GM19468 (cell line): Measurements from ENCODE around the gene MITF.

Experiments used
- ATAC-seq: cut with Tn5 transposase; IDR thresholded peaks from one replicate; pipeline ENCODE4 v1.9.1; 2021; ENCODE audit warnings: mild to moderate bottlenecking, moderate library complexity, moderate number of reproducible peaks; ENCODE audit not compliant: unreplicated experiment; ENCODE audit errors: extremely low read depth

MITF gene

DNA sequence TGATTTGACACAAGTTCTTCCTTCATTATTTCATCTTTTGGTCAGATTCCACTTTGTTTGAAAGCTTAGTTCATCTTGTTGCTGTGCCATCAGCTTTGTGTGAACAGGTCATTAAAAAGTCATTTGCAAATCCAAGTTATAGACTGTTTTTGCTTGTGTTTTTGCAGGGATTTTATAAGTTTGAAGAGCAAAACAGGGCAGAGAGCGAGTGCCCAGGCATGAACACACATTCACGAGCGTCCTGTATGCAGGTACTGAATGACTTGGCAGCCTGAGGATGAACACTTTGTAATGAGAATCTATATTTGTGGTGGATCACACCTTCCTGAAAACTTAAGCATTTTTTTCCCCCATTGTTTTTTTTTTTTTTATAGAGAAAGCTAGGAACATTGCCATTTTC lies 199.7 kb downstream of the MITF start:
- no peak for ATAC-seq

DNA sequence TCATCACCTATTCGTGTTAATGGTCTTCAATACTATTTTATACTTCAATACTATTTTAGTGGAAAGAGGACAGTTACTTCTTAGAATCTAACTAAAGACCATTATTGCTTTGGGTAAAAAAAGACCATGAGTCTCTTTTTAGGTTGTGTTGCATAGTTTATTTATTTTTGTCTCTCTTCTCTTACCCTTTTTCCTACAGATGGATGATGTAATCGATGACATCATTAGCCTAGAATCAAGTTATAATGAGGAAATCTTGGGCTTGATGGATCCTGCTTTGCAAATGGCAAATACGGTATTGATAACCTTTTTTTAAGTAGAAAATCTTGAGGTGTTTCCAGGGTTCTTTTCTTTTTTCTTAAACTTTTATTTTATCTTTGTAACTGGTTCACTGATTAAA lies 201.8 kb downstream of the MITF start:
- no peak for ATAC-seq

DNA sequence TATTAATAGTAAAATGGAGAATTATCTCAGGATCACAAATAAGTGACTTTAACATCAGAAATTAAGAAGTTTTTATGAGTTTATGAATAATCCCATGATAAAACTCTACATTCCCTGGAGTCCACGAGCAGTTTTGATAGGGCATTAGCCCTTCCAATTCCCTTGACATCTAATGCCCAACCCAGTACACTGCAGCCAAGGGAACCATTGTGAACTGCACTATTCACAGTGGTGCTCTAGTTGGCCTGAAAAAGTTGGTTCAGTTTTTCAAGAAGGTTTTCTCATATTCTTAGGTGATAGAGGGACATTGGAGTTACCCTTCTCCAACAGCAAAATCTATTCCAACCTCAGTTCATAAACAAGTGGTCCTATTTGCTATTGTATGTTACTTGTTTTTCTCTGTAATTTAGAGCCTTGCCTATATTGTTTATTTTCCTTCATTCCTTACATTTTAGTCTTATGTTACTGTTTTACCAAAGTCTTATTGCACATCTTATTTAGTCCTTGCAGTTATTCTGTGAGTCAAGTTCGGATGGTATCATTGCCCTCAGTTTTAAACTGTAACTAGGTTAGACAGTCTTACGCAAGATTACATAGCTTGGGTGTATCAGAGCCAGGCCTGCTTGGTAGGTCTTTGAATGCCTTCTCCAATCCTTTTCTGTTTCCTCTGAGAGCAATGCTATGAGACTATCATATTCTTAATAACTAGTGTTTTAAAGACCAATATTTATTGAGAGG lies 202.3 kb downstream of the MITF start:
- ATAC-seq, result no peak

DNA sequence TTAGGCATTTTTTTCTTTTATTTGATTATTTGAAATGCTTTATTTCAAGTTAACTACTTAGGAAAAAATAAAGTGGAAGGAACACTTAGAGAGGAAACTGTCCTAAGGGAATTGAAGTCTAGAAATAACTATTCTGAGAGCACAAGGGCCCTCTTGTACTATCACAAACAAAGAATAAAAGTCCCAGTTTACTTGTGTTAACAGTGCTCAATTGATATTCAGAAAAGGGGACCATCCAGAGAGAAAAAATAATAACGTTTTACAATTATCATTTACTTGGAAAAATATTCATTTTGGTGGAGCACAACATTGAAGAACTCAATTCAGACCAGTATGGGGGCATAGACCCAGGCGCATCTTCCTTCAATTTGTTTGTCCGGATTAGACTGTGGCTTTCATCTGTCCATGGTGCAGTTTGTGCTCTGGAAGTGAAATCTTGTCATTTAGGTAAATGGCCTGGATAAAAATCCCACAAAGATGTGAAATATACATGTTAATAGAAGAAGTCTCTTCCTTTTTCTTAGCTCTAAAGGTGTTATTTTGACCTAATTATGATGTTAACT lies 205.7 kb downstream of the MITF start:
- no peak for ATAC-seq

DNA sequence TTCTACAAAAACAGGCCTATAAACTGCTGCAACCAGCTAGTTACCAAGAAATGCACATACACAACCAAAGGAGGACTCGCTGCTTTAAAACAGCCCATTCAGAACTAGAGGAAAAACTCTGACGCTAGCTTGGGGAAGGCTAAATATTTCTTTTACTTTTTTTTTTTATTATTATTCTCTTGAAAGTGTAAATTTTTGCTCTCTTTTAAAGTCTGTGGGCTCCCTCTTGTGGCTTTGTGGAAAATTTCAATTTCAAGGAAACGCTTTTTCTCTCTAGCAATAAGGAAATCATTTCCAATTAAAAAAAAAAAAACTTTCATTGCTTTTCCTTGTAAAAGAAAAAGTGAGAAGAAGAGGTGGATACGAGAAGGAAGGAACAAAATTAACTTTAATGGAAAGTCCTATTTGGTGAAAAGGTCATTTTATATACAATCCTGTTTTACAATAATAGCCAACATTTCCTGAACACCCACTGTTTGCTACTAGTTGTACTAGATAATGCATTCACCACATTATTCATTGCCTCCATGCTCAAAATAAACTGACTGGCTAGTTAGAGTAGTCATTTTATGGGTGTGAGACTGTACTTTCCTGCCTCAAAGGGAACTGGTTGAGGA lies 209.1 kb downstream of the MITF start:
- no peak for ATAC-seq

DNA sequence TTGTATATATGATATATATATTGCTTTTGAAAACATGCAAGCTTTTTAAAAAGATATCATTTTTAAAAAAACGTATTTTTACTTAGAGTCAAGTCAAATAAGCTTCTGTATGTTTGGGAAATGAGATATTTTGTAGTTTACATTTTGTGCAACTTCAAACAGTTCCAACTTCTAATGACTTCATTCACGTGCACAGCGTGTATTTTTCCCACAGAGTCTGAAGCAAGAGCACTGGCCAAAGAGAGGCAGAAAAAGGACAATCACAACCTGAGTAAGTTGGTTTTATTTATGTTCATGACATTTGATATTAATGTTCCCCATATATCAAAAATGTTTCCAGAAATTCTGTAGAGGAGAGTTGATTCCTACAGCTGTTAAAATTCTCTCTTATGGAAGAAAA lies 212.4 kb downstream of the MITF start:
- ATAC-seq, result no peak

DNA sequence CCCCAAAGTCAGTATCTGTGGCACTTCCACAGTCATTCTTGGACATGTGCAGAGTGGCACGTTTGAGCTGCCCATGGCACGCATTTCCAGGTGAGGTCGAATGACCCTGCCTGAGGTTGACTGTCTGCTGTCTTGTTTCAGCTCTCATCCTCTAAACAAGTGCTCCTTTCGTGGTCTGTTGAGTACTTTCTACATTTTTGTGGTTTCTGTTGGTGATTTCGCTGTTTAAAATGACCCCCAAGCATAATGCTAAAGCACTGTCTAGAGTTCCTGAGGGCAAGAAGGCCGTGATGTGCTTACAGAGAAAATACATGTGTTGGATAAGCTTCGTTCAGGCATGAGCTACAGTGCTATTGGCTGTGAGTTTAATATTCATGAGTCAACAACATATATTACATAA lies 220.3 kb downstream of the MITF start:
- no peak for ATAC-seq

DNA sequence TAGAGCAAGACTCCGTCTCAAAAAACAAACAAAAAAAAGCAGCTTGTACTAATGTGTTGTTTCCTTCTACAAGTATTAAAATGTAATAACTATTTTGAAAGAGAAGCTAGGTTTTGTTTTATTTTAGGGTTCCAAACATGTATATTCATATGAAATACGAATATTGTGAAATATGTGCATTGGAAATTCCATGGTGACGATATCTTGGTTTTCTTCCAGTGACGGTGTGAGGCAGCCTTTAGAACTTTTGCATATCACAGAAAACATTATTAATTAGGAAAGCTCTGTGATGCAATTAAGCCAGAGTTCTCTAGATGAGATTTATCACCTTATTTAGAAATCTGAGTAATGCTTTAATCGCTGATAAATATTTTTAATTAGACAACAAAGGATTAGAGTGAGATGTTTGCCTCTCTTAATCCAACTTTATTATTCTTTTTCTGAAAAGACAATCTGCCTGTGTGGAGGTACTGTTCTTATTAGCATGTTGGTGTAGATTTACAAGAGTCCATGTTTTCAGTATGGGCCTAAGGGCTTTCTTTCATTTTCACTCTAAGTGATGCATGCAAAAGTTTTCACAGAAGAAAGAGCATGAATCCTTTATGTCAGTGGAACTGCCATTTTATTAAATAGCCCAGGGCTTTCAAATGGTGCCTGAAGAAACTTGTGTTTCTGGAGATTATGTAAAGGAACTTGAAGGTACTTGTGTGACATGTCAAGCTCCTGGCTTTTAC lies 222.6 kb downstream of the MITF start:
- no peak for ATAC-seq

DNA sequence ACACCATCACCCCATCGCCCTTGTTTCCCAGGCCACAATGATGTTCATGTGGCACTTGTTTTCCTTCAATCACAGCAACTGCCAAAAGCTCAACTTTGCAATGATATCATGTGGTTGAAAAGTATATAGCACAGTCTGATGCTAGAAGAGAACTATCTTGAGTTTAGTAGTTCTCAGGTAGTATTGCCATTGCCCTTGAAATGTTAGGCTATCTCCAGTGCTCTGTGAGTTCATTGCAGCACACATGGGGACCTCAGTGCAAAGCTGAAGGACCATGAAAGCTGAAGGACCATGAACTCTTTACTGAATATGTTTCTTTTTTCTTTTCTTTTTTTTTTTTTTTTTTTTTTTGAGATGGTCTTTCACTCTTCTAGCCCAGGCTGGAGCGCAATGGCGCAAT lies 224.4 kb downstream of the MITF start:
- ATAC-seq, result no peak

DNA sequence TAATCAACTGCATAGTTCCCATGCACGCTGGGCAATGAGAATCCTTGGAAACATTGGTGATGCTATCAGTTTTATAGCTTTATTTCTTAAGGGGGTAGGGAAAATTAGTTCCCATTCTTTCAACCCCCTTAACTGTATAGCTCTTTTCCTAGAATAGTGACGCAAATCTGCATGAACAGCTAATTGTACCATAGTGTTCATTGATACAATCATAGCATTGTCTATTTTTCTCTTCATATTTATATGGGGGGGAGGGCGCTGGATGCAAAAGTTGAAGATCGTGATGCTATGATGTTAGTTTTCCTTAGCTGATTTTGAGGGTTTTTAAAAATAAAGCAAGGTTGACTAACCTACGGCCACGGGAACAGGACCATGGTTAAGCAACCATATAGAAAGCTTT lies 227.9 kb downstream of the MITF start:
- ATAC-seq, result no peak

DNA sequence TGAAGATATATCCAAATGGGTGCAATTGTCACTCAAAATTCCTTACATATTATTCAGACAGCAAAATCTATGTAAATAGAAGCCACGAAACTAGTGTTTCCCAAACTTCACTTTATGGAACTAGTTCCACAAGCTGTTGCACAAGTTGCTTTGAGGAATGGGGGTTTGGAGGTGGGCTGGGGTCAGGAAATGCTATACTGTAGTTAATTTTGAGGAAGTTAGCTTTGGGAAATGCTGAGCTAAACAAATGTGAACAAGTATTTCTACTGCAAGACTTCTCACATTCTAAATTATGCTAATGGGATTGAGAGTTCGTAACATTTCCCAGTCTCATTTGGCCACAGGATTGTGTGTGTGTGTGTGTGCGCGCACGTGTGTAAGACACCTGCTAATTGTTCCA lies 231.6 kb downstream of the MITF start:
- no peak for ATAC-seq

DNA sequence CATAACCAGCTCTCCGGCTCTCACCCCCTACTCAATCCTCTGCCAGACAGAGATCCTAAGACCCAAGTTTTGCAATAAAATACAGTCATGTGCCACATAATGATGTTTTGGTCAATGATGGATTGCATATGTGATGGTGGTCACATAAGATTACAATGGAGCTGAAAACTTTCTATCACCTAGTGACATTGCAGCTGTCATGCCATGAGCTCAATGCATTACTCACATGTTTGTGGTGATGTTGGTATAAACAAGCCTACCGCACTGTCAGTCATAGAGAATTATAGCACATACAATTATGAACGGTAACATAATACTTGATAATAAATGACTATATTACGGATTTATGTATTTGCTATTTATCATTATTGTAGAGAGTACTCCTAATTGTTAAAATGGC lies 233.4 kb downstream of the MITF start:
- ATAC-seq, result no peak

DNA sequence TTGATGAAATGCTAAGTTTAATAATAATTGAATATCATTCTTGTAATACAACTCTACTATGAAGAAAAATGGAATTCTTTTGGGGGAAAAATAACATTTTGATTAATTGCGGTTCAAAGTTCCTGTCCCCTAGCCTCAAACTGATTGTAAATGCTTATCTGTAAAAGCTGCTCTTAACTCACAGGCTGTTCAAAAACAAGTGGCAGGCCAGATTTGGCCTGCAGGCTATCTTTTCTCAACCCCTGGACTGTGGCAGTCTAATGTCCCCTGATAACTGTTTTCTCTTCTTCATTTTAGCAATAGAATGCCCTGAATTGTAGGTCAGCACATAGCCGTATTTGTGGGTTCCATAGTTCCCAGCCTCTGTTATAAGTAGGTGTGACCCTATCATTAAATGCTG lies 236.8 kb downstream of the MITF start:
- ATAC-seq, result no peak

DNA sequence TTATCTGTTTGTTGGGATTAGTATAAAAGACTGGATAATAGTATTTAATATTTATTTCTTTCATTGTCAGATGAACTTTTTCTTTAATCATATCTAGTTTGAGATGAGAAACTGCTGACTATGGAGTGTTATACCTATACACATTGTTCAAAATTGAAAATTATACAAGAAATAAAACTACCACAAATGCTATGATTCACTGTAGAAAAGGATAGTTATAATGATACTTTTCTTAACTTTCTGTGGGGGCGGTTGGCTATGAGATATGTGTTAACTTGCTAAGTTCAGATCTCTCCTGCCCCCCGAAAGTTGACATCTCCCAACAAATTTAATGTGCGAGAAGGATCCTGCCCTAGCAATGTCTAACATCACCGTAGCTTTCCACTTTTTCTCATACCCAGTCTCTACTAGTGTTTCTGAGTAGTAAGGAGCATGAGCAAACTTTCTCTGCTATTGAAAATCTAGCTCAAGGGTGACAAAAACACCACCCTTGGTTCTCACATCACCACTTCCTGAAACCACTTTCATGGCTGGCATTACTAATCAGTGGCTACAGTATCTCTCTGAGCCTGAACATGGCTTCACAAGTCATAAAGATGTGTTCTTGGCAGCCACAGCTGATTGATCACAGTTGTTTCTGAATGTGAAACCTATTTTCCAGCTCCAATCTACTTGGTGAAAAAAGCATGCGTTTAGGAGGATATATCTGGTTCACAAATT lies 244.4 kb downstream of the MITF start:
- no peak for ATAC-seq

DNA sequence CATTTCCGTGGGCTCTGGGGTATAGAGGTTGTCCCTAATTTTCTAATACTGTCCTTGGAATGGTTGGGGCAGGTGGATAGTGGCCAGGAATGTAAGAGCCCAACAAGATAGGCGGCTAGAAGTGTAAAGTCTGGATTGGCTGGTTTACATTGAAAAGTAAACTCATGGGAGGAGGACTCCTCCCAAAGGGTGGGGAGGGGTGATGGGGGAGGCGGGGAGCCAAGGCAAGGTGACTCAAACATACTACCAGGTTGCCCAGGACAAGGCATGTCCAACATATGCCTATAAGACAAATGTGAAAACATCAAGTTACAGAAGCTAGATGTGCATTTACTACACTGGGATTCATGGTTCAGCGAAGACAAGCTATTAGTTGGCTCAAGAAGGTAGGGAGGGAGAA lies 246.0 kb downstream of the MITF start:
- ATAC-seq, result no peak

DNA sequence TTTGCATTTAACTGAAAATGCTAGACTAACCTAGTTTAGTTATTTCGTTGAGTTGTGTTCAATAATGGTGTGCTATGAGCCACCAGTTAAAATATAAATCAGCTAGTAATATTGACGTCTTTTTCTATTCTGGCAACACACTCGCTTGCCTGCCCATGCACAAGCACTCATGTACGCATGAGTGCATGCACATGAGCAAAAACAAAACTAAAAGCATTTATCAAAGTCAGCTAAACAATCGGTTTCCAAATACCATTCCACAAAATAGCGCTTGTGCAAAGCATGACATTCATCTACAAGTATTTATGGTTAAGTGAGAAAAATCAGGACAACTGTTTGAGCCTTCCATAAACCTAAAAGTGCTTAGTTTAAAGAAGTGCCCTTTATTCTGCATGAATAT lies 247.2 kb downstream of the MITF start:
- no peak for ATAC-seq

DNA sequence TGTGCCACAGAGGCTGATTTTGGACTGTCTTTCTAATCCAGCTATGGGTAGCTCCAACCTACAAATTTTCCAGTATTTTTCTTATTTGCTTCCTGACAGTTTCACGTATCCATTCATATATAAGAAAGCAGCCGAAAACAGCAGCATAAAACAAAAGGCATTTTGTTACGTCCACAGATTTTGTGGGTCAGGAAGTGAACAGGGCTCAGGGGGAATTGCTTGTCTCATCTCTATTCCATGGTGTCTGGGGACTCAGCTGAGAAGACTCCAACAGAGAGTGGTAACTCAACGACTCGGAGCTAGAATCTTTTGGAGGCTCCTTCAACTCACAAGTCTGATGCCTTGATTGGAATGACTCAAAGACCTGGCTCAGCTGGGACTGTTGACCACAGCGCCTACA lies 248.6 kb downstream of the MITF start:
- ATAC-seq, result no peak

DNA sequence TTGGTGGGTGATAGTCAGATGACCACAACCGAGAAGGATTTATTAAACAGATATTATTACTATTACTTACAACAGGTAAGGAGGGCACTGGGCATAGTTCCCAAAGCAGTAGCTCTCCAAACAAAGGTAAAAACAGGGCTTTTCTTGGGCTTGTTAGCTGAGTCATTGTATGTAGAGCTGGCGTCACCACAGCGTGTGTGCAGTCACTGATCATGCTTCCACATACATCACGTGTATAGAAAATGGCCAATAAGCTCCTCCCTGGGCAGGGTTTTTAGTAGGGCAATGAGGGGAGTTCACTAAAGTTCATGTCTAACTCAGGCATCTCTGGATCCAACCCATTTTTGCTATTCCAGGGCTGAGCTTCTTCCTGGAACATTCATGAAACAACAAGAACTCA lies 254.5 kb downstream of the MITF start:
- ATAC-seq, result no peak

DNA sequence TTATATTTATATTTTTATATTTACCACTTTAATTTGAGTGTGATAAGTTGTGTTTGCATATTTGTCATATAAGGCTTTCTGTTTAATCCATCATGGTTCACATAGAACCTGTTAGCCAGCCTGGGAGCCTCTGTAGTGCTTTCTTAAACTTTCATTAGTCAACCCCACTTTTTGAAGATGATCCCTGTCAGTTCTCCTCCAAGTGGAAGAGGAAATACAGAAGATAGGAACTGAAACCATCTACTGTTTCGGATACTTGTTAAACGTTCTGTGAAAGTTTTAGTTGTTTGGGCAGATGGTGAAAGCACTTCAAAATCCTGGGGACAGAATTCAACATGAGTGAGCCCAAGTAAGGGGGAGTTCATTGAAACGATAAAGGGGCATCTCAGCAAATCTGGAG lies 255.7 kb downstream of the MITF start:
- no peak for ATAC-seq

DNA sequence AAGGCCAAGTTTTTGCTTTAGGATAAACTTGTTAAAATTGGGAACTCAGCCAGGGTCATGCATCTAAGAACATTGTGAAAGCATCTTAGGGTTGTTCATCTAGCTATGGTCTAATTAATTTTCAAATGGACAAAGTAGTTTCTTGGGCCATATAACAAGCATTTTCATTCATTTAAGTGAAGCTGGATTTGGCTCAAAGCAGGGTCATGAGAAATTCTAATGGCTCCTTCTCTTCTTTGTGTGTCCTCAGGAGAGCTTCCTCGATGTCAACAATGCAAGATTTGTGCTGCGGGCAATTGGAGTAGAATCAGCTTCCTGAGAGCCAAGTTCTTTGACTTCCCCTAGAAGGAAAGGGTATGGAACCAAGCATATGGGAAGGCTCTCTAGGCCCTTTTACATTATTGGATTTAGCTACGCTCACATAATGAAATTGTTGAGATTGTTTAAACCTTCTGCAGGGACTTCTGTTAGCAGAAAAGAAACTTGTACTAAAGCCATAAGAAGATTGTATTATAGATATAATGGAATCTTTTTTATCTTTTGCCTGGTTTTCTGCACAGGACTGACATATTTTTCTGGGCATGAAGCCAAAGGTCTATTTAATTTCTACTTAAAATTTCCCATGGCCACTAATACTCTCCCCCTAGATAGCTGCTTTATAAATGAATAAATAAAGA lies 258.5 kb downstream of the MITF start:
- ATAC-seq, result no peak
